Lower lobe of right lung (tissue), 2 donors: ENCODE results near the gene ARL5A. TPM values are rescaled to one million over a fixed set of nuclear protein-coding genes. Genes with fewer than 3 reads are reported as not detected.

ENCODE experiments used
- ATAC-seq, 2 donors: fragments of 200-7000 bp; cut with Tn5 transposase; one replicate each; pipeline ENCODE4 v1.9.1; 2020 to 2022; ENCODE audit warnings: mild to moderate bottlenecking in 2 of 2, moderate library complexity in 2 of 2
- DNase-seq: peaks from one replicate; pipeline ENCODE4 v3.0.0-alpha.2; 2020
- H3K27ac ChIP-seq: fragments of 200-600 bp; one replicate; pipeline ENCODE4 v1.8.0; 2022
- H3K27me3 ChIP-seq: fragments of 200-600 bp; one replicate; pipeline ENCODE4 v1.8.0; 2022; ENCODE audit warnings: low read depth
- H3K36me3 ChIP-seq: fragments of 200-600 bp; one replicate; pipeline ENCODE4 v1.8.0; 2022; ENCODE audit warnings: mild to moderate bottlenecking
- H3K4me1 ChIP-seq: fragments of 200-600 bp; one replicate; pipeline ENCODE4 v1.8.0; 2022
- H3K4me3 ChIP-seq: fragments of 200-600 bp; one replicate; pipeline ENCODE4 v1.8.0; 2022; ENCODE audit warnings: mild to moderate bottlenecking
- H3K9me3 ChIP-seq: fragments of 200-600 bp; one replicate; pipeline ENCODE4 v1.8.0; 2022
- intact Hi-C: fragments of 100-400 bp; cut with DNase I; formaldehyde crosslinking; loops from one replicate; pipeline ENCODE4 v1.11.0; 2022
- total RNA-seq: library from RNA; stranded (reverse); fragmentation: NEBNext Ultra II Directional; extraction: Animal tissue kit (Norgen Biotek cat#: 25700); gene quantifications from one replicate; pipeline ENCODE4 v1.2.1, GENCODE V29; 2021
- TF ChIP-seq, protein P1 (sequence below): fragments of 200-600 bp; IDR thresholded peaks from one replicate; pipeline ENCODE4 v1.8.0; 2022; ENCODE audit warnings: antibody characterized with exemption, mild to moderate bottlenecking
- donor health status: DM: no; HTN: yes; CAD: no; lungs with severe emphysema.

Gene ARL5A
- total RNA-seq, 1 donor from 2014 or later = 52.3 TPM

DNA sequence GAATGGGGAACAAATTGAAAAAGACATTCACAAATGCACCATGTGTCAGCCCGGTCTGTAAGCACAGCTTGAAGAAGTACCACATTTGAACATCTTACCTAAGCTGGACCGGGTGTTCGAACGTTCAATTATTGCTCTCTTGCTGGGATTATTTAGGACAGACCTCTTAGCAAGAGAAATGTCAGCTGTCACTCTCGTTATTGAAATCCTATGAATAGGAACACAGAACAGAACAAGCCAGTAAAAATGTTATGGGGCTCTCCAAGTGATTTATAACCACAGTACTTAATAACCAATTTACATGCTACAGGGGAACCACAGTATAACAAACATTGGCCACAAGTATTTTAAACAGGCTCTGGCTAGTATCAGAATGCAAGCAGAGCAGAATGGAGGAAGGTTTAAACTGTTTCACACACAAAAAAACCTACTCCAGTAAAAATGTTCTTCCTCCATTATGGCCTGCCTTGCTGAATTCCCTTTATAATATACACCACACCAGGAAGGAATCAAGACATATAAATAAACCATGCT, 32.5 kb upstream of the ARL5A start:
- Histone ChIP-seq H3K4me3 (no peak overlapping the region), H3K27me3 (no peaks in the 10 kb centered on the region), H3K9me3 (no peaks in the 10 kb centered on the region), H3K4me1 (no peaks in the 10 kb centered on the region), H3K36me3 (no peaks in the 10 kb centered on the region), H3K27ac (no peak overlapping the region)
- intact Hi-C loops = no loop called here
- ATAC-seq (no peak), DNase-seq (no peak)
- TF ChIP-seq, protein P1, sequence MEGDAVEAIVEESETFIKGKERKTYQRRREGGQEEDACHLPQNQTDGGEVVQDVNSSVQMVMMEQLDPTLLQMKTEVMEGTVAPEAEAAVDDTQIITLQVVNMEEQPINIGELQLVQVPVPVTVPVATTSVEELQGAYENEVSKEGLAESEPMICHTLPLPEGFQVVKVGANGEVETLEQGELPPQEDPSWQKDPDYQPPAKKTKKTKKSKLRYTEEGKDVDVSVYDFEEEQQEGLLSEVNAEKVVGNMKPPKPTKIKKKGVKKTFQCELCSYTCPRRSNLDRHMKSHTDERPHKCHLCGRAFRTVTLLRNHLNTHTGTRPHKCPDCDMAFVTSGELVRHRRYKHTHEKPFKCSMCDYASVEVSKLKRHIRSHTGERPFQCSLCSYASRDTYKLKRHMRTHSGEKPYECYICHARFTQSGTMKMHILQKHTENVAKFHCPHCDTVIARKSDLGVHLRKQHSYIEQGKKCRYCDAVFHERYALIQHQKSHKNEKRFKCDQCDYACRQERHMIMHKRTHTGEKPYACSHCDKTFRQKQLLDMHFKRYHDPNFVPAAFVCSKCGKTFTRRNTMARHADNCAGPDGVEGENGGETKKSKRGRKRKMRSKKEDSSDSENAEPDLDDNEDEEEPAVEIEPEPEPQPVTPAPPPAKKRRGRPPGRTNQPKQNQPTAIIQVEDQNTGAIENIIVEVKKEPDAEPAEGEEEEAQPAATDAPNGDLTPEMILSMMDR = no peak

DNA sequence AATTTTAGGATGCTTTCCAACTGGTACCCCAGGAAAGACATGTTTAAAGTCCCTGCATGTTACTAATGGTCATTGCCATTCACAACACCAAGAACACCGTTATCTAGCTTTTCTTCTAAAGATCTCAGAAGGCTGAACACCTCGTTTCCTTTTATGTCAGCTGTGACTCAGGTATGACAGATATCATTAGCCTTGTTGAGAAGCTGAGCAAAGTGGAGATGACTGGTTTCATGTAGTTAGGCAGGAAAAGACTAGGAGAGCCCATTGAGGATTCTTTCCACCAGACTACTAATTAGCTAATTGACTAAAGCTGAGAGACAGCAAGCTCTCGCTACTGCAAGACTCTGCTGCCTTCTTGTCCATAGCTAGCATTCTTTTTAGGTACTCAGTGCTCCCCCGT, 32.0 kb upstream of the ARL5A start:
- Histone ChIP-seq H3K27ac (no peak overlapping the region), H3K27me3 (no peaks in the 10 kb centered on the region), H3K4me3 (no peak overlapping the region), H3K9me3 (no peaks in the 10 kb centered on the region), H3K4me1 (no peaks in the 10 kb centered on the region), H3K36me3 (no peaks in the 10 kb centered on the region)
- TF ChIP-seq, protein P1 = no peak
- ATAC-seq (no peak), DNase-seq (no peak)
- intact Hi-C loops = no loop called here

DNA sequence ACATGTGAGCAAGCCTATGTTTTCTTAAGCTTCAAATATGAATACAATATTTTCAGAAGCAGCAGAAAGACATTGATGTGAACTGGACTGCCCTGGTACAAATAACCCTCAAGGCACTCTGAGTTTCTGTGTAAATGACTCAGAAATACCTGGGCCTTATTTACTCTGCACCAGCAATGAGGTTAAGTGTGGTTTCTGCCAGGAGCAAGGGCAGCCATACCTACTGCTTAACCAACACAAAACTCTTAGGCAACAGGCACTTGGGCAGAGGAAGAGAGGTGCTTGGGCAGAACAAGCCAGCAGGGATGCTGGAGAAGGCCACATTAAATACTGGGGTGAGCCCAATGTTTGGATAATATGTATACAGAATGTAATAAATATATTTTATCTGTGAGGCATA, 29.4 kb upstream of the ARL5A start:
- intact Hi-C loops = no loop called here
- ATAC-seq (peak; percentile 94 to 97), DNase-seq (no peak)
- no peak overlapping the region for H3K27ac ChIP-seq
- H3K4me3 ChIP-seq = no peak overlapping the region
- peaks cover 10% of the 10 kb centered on the region for H3K4me1 ChIP-seq
- no peaks in the 10 kb centered on the region for H3K36me3 ChIP-seq
- H3K9me3 ChIP-seq = no peaks in the 10 kb centered on the region
- TF ChIP-seq, protein P1 = no peak
- no peaks in the 10 kb centered on the region for H3K27me3 ChIP-seq

DNA sequence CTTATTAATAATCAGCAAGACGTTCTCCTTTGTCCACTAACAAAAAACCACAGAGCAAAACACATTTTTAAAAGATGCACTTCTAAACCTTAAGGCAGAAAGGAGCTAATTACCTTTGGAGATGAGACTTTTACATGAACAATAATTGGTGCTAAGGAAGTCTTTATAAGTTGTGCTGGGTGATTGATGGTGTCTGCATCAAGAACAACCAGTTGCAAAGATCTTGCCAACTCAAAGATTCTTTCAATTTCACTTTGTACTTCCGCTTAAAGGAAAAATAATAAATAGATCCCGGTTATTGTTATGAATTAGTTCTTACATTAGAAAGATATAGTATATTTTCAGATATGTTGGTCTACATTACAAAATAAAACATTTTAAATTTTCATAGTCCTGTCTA, 26.9 kb upstream of the ARL5A start:
- TF ChIP-seq, protein P1 = no peak
- H3K27ac ChIP-seq = no peak overlapping the region
- no peaks in the 10 kb centered on the region for H3K36me3 ChIP-seq
- ATAC-seq (no peak), DNase-seq (no peak)
- no peaks in the 10 kb centered on the region for H3K27me3 ChIP-seq
- intact Hi-C loops = no loop called here
- H3K9me3 ChIP-seq = no peaks in the 10 kb centered on the region
- peaks cover 10% of the 10 kb centered on the region for H3K4me1 ChIP-seq
- H3K4me3 ChIP-seq = no peak overlapping the region

DNA sequence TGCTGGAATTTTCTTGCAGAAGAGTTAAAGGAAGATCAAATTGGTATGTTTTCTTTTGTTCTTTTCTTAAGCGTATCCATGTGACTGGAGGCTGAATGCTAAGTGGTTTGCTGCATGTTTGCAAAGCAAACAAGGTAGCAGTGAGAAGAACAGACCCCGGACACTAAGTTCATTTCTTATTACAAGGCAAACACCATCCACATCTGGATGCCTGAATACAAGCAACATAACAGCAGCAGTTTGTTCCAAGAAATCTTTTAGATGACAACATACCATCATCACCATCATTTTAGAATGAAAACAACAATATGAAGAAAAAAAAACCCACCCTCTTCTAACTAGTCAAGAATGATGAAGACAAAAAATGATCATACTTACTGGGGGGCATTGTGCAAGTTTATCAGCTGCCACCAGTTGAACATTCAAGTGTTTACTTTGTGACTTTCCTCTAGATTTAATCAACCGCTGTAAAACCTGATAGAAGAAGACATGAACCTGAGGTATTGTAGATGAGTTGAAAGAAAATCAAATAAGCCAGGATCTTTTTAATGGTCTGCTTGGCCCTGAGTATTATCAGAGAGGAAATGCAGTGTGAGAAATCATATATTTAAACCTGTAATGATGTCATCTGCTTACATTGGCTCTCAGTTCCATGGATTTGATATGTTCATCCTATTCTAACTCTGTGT, 25.0 kb upstream of the ARL5A start:
- Histone ChIP-seq H3K27ac (no peak overlapping the region), H3K9me3 (no peaks in the 10 kb centered on the region), H3K27me3 (no peaks in the 10 kb centered on the region), H3K36me3 (no peaks in the 10 kb centered on the region), H3K4me1 (peaks cover 10% of the 10 kb centered on the region), H3K4me3 (no peak overlapping the region)
- TF ChIP-seq, protein P1 = no peak
- DNase-seq (no peak), ATAC-seq (no peak)
- intact Hi-C loops = no loop called here
